GM20000 (cell line): Measurements from ENCODE around the gene MYH11.

ENCODE experiments used
- DNase-seq: peaks from one replicate; pipeline ENCODE4 v3.0.0; 2012; ENCODE audit warnings: low spot score
- TF ChIP-seq, protein P1 (sequence below): IDR thresholded peaks from 2 replicates; pipeline ENCODE4 v1.5.1; 2012; ENCODE audit warnings: mild to moderate bottlenecking, control low read depth; ENCODE audit errors: extremely low read depth, missing control alignments

MYH11 gene

DNA sequence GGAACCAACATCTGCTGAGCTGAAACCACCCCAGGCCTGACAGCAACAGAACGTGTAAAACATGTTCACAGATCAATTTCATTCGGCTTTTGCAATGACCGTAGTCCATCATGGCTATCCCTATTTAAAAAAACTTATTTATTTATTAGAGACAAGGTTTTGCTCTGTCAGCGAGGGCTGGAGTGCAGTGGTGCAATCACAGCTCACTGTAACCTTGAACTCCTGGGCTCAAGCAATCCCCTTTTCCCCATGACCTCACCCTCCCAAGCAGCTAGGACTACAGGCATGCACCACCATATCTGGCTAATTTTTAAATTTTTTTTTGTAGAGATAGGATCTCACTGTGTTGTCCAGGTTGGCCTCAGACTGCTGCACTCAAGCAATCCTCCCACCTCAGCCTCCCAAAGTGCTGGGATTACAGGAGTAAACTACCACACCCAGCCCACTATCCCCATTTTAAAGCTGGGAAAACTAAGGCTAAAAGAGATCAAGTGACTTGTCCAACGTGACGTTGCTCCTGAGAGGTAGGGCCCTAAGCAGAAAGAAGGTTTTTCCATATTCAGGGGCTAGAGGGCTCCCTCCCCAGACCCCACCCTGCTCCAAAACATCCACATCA, 77.7 kb downstream of the MYH11 start:
- no peak for DNase-seq

DNA sequence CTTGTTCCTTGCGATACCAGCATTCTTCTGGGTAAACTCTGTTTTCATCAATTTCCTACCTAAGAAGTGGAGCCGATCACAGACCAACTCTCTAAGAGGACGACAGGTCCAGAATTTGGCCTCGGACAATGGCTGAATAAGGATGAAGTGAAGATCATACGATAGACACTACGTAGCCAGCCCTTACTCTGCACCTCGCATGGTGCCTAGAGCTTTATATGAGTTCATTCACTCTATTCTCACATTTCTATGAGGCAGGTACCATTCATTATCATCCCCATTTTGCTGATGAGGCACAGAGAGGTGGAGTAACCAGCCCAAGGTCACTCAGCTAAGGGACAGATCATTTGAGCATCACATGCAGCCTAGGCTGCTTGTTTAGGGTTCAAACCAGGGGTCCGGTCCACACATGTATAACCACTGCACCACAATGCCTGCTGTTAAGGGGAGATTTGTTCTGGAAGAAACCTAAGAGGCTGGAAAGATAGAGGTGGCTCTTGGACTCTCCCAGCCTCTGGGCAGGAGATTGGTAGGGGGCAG, 78.6 kb downstream of the MYH11 start:
- DNase-seq, result no peak
- TF ChIP-seq, protein P1, sequence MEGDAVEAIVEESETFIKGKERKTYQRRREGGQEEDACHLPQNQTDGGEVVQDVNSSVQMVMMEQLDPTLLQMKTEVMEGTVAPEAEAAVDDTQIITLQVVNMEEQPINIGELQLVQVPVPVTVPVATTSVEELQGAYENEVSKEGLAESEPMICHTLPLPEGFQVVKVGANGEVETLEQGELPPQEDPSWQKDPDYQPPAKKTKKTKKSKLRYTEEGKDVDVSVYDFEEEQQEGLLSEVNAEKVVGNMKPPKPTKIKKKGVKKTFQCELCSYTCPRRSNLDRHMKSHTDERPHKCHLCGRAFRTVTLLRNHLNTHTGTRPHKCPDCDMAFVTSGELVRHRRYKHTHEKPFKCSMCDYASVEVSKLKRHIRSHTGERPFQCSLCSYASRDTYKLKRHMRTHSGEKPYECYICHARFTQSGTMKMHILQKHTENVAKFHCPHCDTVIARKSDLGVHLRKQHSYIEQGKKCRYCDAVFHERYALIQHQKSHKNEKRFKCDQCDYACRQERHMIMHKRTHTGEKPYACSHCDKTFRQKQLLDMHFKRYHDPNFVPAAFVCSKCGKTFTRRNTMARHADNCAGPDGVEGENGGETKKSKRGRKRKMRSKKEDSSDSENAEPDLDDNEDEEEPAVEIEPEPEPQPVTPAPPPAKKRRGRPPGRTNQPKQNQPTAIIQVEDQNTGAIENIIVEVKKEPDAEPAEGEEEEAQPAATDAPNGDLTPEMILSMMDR, result no peak

More for the DNA sequence above, 77.7 kb downstream of the MYH11 start:
- TF ChIP-seq, protein P1, result no peak

DNA sequence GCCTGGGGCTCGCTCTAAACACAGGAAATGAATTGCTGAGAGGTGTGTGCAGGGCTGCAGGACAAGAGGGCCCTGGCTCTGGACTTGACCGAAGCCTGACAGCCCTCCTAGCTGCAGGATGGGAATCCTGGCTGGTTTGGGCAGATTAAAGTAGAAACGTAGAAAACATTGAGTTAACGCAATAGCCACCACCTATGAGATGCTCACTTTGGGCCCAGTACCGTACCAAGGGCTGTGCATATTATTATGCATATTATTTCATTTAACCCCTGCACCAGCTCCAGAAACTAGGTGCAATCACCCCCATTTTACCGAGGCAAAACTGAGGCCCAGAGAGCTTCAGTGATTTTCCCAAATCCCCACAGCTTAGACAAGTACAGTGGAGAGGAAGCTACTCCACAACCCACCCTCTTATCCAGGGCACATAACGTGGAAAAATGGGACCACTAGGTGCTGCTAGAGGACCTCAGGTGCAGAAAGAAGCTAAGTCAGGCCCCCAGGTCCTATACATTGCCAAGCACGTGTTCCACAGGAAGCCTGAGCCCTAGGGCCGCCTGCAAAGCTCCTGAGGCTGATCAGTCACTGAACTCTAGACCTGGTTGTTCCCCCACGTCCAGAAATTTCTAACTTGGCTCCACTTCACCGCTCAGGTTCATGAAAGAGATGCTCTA, 79.2 kb downstream of the MYH11 start:
- peak; percentile 34 for DNase-seq
- TF ChIP-seq, protein P1, result no peak

DNA sequence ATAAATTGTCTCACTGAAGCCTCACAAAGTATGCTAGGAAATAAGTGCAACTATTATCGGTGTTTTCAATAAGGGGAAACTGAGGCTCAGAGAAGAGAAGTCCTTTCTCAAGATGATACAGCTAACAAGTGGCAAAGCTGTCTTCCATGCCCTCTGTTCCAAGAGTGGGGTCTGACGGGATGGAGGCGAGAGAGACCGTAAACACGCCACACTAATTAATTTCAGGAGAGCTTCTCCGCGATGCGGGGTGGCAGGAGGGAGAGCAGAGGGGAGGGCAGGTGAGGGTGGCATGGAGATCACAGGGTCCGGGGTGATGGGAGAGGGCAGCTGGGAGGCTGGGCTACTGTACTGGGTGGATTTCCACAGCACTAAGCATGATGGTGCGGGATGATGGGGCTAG, 80.3 kb downstream of the MYH11 start:
- DNase-seq, result no peak
- TF ChIP-seq, protein P1, result no peak

DNA sequence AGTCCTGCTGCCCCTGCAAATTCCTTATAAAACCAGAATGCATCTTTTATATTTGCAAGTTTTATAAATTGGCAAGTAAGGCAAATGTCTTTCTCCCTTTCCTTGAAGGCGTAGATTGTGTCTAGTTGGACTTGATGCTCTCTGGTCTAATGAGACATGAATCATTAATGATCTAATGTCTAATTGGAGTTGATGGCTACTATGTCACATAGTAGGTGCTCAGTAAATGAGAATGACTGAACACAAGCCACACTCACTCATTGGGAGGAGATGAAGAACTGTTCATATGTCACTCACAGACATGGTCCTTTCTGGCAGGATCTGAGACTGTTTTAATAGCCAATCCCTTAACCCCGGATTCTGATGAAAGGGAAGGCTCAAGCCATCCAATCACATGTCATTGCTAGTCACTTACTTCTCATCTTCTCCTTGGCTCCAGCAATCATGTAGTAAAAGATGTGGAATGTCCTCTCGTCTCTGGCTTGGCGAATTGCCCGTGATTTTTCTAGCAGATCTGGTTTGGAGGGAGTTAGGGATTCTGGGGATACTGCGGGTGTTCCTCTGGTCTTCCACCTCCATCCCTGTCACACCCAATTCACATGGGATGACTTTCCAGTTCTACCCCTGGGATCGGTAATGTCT, 81.0 kb downstream of the MYH11 start:
- no peak for DNase-seq

DNA sequence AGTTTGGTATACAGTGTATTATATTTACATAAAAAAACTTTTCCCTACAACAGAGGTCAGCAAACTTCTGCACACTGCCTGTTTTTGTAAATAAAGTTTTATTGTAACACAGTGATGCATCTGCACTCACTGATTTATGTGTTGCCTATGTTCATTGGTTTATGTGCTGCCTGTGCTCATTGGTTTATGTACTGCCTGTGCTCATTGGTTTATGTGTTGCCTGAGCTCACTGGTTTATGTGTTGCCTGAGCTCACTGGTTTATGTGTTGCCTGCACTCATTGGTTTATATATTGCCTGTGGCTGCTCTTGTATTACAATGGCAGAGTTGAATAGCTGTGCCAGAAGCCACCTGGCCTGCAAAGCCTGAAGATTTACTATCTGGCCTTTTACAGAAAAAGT, 81.6 kb downstream of the MYH11 start:
- DNase-seq, result no peak

More for the DNA sequence above, 81.0 kb downstream of the MYH11 start:
- TF ChIP-seq, protein P1, result no peak

More for the DNA sequence above, 81.6 kb downstream of the MYH11 start:
- TF ChIP-seq, protein P1, result no peak
